IPS DF 6.9 (cell line): ENCODE measurements around the gene ATP13A5.

Source experiments
- DNase-seq: peaks from one replicate; pipeline ENCODE4 v3.0.0-alpha.2; 2013; ENCODE audit warnings: low read depth, low spot score
- H3K27ac ChIP-seq: one replicate; pipeline ENCODE4 v1.5.1; 2013; ENCODE audit warnings: low read length, control low read depth
- H3K27me3 ChIP-seq: 2 replicates; pipeline ENCODE4 v1.6.1; 2013; ENCODE audit warnings: mild to moderate bottlenecking, low read length; ENCODE audit not compliant: control insufficient read depth, insufficient read depth
- H3K36me3 ChIP-seq: 2 replicates; pipeline ENCODE4 v1.6.1; 2013; ENCODE audit warnings: low read length; ENCODE audit not compliant: control insufficient read depth, insufficient read depth
- H3K4me1 ChIP-seq: 2 replicates; pipeline ENCODE4 v1.6.1; 2013; ENCODE audit warnings: low read length; ENCODE audit not compliant: control insufficient read depth, insufficient read depth
- H3K4me3 ChIP-seq: 2 replicates; pipeline ENCODE4 v1.5.1; 2013; ENCODE audit warnings: mild to moderate bottlenecking, low read length
- H3K9me3 ChIP-seq: 2 replicates; pipeline ENCODE4 v1.6.1; 2013; ENCODE audit warnings: low read length, inconsistent platforms; ENCODE audit not compliant: control insufficient read depth, insufficient read depth
- WGBS: extraction: QIAGEN DNeasy Blood & Tissue Kit; methylation state at CpG from one replicate; pipeline ENCODE4 v1.1.7; 2013; ENCODE audit warnings: mixed read lengths, missing lambda C conversion rate; ENCODE audit not compliant: insufficient read length, insufficient coverage; 5-methylcytosine and 5-hydroxymethylcytosine counted together

The ATP13A5 gene

GRCh38 chr3:193388361-193388760 lies 9.8 kb upstream of the ATP13A5 start:
- Histone ChIP-seq H3K4me3 (no peak overlapping the region), H3K27me3 (no peaks in the 10 kb centered on the region), H3K9me3 (no peaks in the 10 kb centered on the region), H3K4me1 (peaks cover 5% of the 10 kb centered on the region; the same call in 1 of the 2 replicates), H3K36me3 (no peaks in the 10 kb centered on the region), H3K27ac (no peak overlapping the region)
- no peak for DNase-seq
- WGBS, result no CpG with 5 or more reads among the region's 6 CpGs

- H3K4me1 ChIP-seq, result peaks cover 5% of the 10 kb centered on the region; the same call in 1 of the 2 replicates
- no peaks in the 10 kb centered on the region for H3K27me3 ChIP-seq
- H3K27ac ChIP-seq, result no peak overlapping the region
- no peak overlapping the region for H3K4me3 ChIP-seq
- H3K9me3 ChIP-seq, result no peaks in the 10 kb centered on the region
- DNase-seq, result no peak
- WGBS, result no CpG with 5 or more reads among the region's 2 CpGs
- H3K36me3 ChIP-seq, result no peaks in the 10 kb centered on the region
Observed at GRCh38 chr3:193387596-193387995, 9.0 kb upstream of the ATP13A5 start.

DNA sequence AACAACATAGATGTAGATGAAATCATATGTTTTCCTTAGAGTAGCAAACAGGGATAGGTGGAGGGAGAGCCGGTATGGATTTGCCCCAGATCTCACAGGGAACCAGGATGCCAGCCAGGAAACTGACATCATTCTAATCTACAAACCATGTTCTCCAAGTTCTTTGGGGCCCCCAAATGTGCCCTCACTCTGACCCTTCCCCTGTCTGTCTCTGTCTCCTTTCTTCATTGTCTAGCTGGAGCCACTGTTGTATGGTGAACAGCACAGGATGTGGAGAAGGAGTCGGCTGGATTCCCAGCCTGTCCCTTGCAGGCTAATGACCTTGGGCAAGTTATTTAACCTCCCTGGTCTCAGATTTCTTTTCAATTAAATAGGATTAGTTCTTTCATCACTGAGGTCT lies 962 bp downstream of the ATP13A5 start:
- Histone ChIP-seq H3K36me3 (no peaks in the 10 kb centered on the region), H3K27ac (no peak overlapping the region), H3K27me3 (no peaks in the 10 kb centered on the region), H3K4me3 (no peak overlapping the region), H3K9me3 (no peaks in the 10 kb centered on the region), H3K4me1 (no peaks in the 10 kb centered on the region)
- WGBS, result no CpG with 5 or more reads among the region's 2 CpGs
- DNase-seq, result no peak

- Histone ChIP-seq H3K4me1 (no peaks in the 10 kb centered on the region), H3K27me3 (no peaks in the 10 kb centered on the region), H3K4me3 (no peak overlapping the region), H3K27ac (no peak overlapping the region), H3K9me3 (no peaks in the 10 kb centered on the region), H3K36me3 (no peaks in the 10 kb centered on the region)
- no peak for DNase-seq
- WGBS, result no CpG with 5 or more reads among the region's 8 CpGs
Observed at GRCh38 chr3:193375614-193376013, 2.9 kb downstream of the ATP13A5 start.

- no peaks in the 10 kb centered on the region for H3K36me3 ChIP-seq
Observed at GRCh38 chr3:193372783-193373182, 5.8 kb downstream of the ATP13A5 start.

DNA sequence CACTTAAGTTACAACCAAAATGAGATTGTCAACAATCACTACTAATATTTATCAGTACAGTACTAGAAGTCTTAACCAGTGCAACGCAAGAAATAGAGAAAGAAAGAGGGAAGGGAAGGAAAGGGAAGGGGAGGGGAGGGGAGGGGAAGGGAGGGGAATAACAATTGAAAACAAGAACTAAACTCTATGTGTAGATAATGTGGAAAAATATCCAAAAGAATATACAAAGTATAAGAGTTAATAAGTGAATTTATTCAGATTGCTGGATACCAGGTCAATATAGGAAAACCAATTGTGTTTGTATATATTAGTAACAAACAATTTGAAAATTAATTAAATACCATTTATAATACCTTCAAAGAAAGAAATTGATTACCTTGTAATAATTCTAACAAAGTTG lies 10.7 kb downstream of the ATP13A5 start:
- no peaks in the 10 kb centered on the region for H3K27me3 ChIP-seq
- H3K4me1 ChIP-seq, result no peaks in the 10 kb centered on the region
- H3K27ac ChIP-seq, result no peak overlapping the region
- H3K36me3 ChIP-seq, result no peaks in the 10 kb centered on the region
- H3K4me3 ChIP-seq, result no peak overlapping the region
- no CpG with 5 or more reads among the region's 1 CpG for WGBS
- no peaks in the 10 kb centered on the region for H3K9me3 ChIP-seq
- DNase-seq, result no peak

More at GRCh38 chr3:193372783-193373182, 5.8 kb downstream of the ATP13A5 start:
- Histone ChIP-seq H3K9me3 (no peaks in the 10 kb centered on the region), H3K4me1 (no peaks in the 10 kb centered on the region), H3K4me3 (no peak overlapping the region), H3K27me3 (no peaks in the 10 kb centered on the region), H3K27ac (no peak overlapping the region)
- no peak for DNase-seq

DNA sequence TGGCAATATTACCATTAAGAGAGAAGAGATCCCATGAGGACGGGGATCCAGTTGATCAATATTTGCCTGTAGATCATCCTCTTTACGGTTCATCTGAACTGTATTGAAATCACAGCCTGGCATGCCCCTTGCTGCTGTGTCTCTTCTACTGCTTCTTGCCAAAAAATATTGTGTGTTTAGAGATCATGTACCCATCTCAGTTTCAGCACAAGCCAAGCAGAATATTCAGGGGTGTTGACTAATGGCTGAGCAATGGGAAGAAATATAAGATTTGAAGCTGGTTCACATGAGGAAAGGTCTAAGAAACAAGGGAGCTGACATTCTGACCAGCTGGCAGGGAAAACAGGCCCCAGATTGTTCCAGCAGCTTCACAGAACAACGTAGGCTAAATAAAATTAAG lies 21.3 kb downstream of the ATP13A5 start:
- Histone ChIP-seq H3K4me3 (no peak overlapping the region), H3K27me3 (no peaks in the 10 kb centered on the region), H3K4me1 (no peaks in the 10 kb centered on the region), H3K27ac (no peak overlapping the region), H3K36me3 (no peaks in the 10 kb centered on the region), H3K9me3 (no peaks in the 10 kb centered on the region)
- no CpG with 5 or more reads among the region's 3 CpGs for WGBS
- DNase-seq, result no peak

DNA sequence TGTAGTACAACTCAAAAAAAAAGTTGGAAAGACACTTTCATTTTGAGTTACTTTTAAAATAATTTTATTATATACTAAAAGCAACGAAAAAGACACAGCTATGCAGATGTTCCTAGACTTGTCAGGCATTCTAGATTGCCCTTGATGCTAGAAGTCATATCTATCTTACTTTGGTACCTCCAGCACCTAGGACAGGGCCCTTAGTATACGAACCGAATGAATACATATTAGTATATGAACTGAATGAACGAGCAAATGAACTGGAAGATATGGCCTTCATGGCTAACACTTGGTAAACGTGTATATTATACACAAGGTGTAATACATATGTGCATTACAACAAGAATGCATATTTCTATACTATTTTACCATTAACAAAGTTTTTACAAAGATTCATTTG lies 24.1 kb downstream of the ATP13A5 start:
- Histone ChIP-seq H3K4me1 (no peaks in the 10 kb centered on the region), H3K36me3 (no peaks in the 10 kb centered on the region), H3K27ac (no peak overlapping the region), H3K27me3 (no peaks in the 10 kb centered on the region), H3K4me3 (no peak overlapping the region), H3K9me3 (no peaks in the 10 kb centered on the region)
- WGBS, result no CpG with 5 or more reads among the region's 5 CpGs
- DNase-seq, result no peak

- WGBS, result no CpG with 5 or more reads among the region's 2 CpGs
- no peak overlapping the region for H3K27ac ChIP-seq
- H3K4me3 ChIP-seq, result no peak overlapping the region
- peaks cover 3% of the 10 kb centered on the region; the same call in 1 of the 2 replicates for H3K4me1 ChIP-seq
- no peaks in the 10 kb centered on the region for H3K36me3 ChIP-seq
- H3K9me3 ChIP-seq, result no peaks in the 10 kb centered on the region
- no peak for DNase-seq
- H3K27me3 ChIP-seq, result no peaks in the 10 kb centered on the region
Observed at GRCh38 chr3:193350744-193351143, 27.8 kb downstream of the ATP13A5 start.

DNA sequence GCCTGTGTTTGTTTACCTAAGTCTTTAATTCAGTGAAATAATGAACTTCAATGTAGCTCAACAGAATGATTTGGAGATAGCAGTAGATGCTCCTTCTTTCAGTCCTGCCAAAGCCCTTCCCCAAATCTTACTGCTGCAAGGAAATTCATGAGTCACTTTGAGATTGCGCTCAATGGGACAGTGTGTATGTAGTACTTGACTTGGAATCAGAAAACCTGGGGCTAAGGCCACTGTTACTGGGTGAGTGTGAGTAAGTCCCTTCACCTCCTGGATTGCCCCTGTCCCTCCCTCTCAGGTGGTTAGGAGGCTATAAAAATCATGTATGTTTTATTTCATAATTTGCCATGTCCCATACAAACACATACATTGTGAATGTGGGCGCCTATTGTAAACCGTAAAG lies 29.9 kb downstream of the ATP13A5 start:
- H3K4me3 ChIP-seq, result no peak overlapping the region
- no peak overlapping the region for H3K27ac ChIP-seq
- no peaks in the 10 kb centered on the region for H3K36me3 ChIP-seq
- no peaks in the 10 kb centered on the region for H3K27me3 ChIP-seq
- no peak for DNase-seq
- WGBS, result no CpG with 5 or more reads among the region's 3 CpGs
- no peaks in the 10 kb centered on the region for H3K9me3 ChIP-seq
- peaks cover 3% of the 10 kb centered on the region; the same call in 1 of the 2 replicates for H3K4me1 ChIP-seq

- Histone ChIP-seq H3K36me3 (no peaks in the 10 kb centered on the region), H3K9me3 (no peaks in the 10 kb centered on the region), H3K4me1 (peaks cover 3% of the 10 kb centered on the region; the same call in 1 of the 2 replicates), H3K27me3 (no peaks in the 10 kb centered on the region), H3K27ac (no peak overlapping the region), H3K4me3 (no peak overlapping the region)
- no CpG with 5 or more reads among the region's 11 CpGs for WGBS
- DNase-seq, result no peak
Observed at GRCh38 chr3:193347521-193348501, 30.7 kb downstream of the ATP13A5 start.
